ENCODE results near the gene TTC4. TPM values are rescaled to one million over a fixed set of nuclear protein-coding genes. Genes with fewer than 3 reads are reported as not detected.

TTC4 gene
- polyA plus RNA-seq, 1 donor from 2014 or later = 22.5 TPM

DNA sequence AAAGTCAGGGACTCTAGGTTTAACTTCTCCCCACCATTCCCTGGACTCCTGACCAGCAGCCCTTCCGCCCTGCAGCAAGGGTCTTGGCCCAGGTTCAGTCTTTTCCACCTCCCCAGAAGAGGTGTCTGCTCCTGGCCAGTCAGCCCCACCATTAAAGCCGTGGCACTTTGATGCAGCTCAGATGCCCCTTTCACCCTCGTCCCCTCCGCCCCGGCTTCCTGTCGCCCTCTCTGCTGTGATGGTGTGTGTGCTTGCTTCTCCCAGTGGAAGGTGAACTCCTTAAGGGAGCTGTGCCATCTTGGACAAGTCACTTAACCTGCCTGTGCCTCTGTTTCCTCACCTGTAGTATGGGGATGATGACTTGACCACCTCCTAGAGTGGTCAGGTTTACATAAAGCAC, 17.8 kb upstream of the TTC4 start:
- Histone ChIP-seq H3K36me3 (ENCODE audit: insufficient read depth, low read length) (no peaks in the 10 kb centered on the region), H3K27ac (ENCODE audit: low read length) (no peak overlapping the region), H4K20me1 (ENCODE audit: insufficient read depth) (no peaks in the 10 kb centered on the region), H3K27me3 (ENCODE audit: insufficient read depth, low read depth, low read length) (no peaks in the 10 kb centered on the region), H3K9me3 (ENCODE audit: low read length) (no peaks in the 10 kb centered on the region), H3K4me3 (ENCODE audit: low read length) (no peak overlapping the region), H2AFZ (ENCODE audit: low read depth, low read length) (no peak overlapping the region), H3F3A (ENCODE audit: insufficient read depth, low read length, poor library complexity, severe bottlenecking) (no peaks in the 10 kb centered on the region), H3K4me2 (ENCODE audit: low read length) (no peak overlapping the region), H3K9ac (ENCODE audit: low read length) (no peak overlapping the region), H3K9me2 (ENCODE audit: insufficient read depth, low read length) (no peaks in the 10 kb centered on the region), H3K79me2 (replicated peaks; ENCODE audit: insufficient read depth, low read length) (no peaks in the 10 kb centered on the region)
- TF ChIP-seq RAD21 (conservative IDR thresholded peaks at IDR 0.05) (no peak), SMC3 (conservative IDR thresholded peaks at IDR 0.05; ENCODE audit: poor library complexity) (no peak), EP300 (conservative IDR thresholded peaks at IDR 0.05; ENCODE audit: poor library complexity, severe bottlenecking) (no peak), POLR2AphosphoS5 (IDR thresholded peaks at IDR 0.05) (no peak), TAF1 (IDR thresholded peaks at IDR 0.05; ENCODE audit: low read depth) (no peak), MXI1 (conservative IDR thresholded peaks at IDR 0.05; ENCODE audit: poor library complexity, severe bottlenecking) (no peak), EZH2 (IDR thresholded peaks at IDR 0.05; ENCODE audit: borderline replicate concordance, insufficient read depth, low read length, poor library complexity, severe bottlenecking) (no peak)
- TF ChIP-seq, protein P1, sequence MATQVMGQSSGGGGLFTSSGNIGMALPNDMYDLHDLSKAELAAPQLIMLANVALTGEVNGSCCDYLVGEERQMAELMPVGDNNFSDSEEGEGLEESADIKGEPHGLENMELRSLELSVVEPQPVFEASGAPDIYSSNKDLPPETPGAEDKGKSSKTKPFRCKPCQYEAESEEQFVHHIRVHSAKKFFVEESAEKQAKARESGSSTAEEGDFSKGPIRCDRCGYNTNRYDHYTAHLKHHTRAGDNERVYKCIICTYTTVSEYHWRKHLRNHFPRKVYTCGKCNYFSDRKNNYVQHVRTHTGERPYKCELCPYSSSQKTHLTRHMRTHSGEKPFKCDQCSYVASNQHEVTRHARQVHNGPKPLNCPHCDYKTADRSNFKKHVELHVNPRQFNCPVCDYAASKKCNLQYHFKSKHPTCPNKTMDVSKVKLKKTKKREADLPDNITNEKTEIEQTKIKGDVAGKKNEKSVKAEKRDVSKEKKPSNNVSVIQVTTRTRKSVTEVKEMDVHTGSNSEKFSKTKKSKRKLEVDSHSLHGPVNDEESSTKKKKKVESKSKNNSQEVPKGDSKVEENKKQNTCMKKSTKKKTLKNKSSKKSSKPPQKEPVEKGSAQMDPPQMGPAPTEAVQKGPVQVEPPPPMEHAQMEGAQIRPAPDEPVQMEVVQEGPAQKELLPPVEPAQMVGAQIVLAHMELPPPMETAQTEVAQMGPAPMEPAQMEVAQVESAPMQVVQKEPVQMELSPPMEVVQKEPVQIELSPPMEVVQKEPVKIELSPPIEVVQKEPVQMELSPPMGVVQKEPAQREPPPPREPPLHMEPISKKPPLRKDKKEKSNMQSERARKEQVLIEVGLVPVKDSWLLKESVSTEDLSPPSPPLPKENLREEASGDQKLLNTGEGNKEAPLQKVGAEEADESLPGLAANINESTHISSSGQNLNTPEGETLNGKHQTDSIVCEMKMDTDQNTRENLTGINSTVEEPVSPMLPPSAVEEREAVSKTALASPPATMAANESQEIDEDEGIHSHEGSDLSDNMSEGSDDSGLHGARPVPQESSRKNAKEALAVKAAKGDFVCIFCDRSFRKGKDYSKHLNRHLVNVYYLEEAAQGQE (IDR thresholded peaks at IDR 0.05; ENCODE audit: borderline replicate concordance) = no peak
- TF ChIP-seq, protein P2, sequence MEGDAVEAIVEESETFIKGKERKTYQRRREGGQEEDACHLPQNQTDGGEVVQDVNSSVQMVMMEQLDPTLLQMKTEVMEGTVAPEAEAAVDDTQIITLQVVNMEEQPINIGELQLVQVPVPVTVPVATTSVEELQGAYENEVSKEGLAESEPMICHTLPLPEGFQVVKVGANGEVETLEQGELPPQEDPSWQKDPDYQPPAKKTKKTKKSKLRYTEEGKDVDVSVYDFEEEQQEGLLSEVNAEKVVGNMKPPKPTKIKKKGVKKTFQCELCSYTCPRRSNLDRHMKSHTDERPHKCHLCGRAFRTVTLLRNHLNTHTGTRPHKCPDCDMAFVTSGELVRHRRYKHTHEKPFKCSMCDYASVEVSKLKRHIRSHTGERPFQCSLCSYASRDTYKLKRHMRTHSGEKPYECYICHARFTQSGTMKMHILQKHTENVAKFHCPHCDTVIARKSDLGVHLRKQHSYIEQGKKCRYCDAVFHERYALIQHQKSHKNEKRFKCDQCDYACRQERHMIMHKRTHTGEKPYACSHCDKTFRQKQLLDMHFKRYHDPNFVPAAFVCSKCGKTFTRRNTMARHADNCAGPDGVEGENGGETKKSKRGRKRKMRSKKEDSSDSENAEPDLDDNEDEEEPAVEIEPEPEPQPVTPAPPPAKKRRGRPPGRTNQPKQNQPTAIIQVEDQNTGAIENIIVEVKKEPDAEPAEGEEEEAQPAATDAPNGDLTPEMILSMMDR (IDR thresholded peaks at IDR 0.05; ENCODE audit: poor library complexity, severe bottlenecking) = no peak

DNA sequence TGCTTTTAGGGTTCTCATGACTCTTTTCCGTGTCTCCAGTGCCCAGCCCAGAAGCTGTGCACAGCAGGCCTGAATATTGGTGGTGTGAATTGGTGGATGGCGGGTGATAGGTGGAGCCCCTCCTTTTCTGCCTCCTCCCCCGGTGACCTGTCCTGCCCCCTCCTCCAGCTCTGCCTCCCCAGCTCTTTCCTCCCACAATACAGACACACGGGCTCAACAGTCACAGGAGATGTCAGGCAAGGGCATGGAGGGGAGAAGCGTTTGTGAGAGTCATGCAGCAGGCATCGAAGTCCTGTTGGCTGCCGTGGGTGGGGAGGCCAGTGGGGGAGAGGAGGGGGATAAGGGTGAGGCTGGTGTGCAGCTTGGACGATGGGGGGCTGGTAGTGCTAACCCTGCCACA, 17.3 kb upstream of the TTC4 start:
- H3K79me2 ChIP-seq (replicated peaks; ENCODE audit: insufficient read depth, low read length) = no peaks in the 10 kb centered on the region
- H3K9me3 ChIP-seq (ENCODE audit: low read length) = no peaks in the 10 kb centered on the region
- TF ChIP-seq EZH2 (IDR thresholded peaks at IDR 0.05; ENCODE audit: borderline replicate concordance, insufficient read depth, low read length, poor library complexity, severe bottlenecking) (no peak), RAD21 (conservative IDR thresholded peaks at IDR 0.05) (no peak), EP300 (conservative IDR thresholded peaks at IDR 0.05; ENCODE audit: poor library complexity, severe bottlenecking) (no peak), POLR2AphosphoS5 (IDR thresholded peaks at IDR 0.05) (no peak)
- TF ChIP-seq, protein P1 (IDR thresholded peaks at IDR 0.05; ENCODE audit: borderline replicate concordance) = no peak
- TF ChIP-seq, protein P2 (IDR thresholded peaks at IDR 0.05; ENCODE audit: poor library complexity, severe bottlenecking) = no peak
- no peak overlapping the region for H2AFZ ChIP-seq (ENCODE audit: low read depth, low read length)
- H3K9me2 ChIP-seq (ENCODE audit: insufficient read depth, low read length) = no peaks in the 10 kb centered on the region
- no peaks in the 10 kb centered on the region for H3F3A ChIP-seq (ENCODE audit: insufficient read depth, low read length, poor library complexity, severe bottlenecking)
- H3K4me2 ChIP-seq (ENCODE audit: low read length) = no peak overlapping the region
- H4K20me1 ChIP-seq (ENCODE audit: insufficient read depth) = no peaks in the 10 kb centered on the region
- no peaks in the 10 kb centered on the region for H3K27me3 ChIP-seq (ENCODE audit: insufficient read depth, low read depth, low read length)
- no peak overlapping the region for H3K27ac ChIP-seq (ENCODE audit: low read length)
- no peak overlapping the region for H3K4me3 ChIP-seq (ENCODE audit: low read length)
- H3K9ac ChIP-seq (ENCODE audit: low read length) = no peak overlapping the region
- no peaks in the 10 kb centered on the region for H3K36me3 ChIP-seq (ENCODE audit: insufficient read depth, low read length)
